ENCODE data around the gene ITPR3. TPM values are rescaled to one million over a fixed set of nuclear protein-coding genes. Genes with fewer than 3 reads are reported as not detected.

The ITPR3 gene
- polyA plus RNA-seq, 1 donor, result 49.6 TPM

DNA sequence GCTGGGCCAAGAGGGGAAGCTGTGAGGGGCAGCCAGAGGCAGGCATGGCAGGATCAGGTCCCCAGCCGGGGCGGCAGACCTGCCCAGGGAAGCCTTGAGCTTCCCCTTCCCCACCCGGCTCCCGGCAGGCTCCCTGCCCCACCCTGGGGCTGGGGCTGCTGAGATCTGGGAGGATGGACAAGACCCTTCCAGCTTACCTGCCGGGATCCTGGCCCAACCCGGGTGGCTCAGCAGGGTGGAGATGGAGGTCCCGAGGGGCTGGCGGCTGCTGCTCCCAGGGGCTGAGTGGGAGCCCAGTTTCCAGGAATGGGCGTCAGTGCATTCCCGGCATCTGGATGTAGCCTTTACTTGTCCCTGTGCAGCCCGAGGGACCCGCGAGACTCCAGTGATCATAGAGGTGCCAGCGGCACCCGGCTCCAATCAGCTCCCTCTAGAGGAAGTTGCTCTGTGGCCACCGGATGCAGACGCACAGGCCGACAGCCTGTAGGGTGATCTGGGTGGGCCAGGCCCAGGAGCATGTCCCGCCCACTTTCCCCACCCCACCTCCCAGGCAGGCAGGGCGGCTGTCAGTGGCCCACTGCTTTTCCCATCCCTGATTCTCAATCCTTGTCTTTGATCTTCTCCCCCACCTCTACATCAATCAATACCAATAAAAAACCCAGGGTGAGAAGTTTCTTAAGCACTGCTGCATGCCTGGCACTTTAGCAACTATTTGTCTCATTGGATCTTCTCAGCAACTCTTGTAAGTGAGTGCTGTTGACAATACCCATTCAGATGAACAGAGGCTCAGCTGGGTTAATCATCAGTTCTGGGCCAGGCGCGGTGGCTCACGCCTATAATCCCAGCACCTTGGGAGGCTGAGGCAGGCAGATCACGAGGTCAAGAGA is 41.1 kb upstream of the ITPR3 start, which contains the start of gene BAK1:
TSS of gene BAK1 (minus strand) at position 449 of the 887 bp plus-strand sequence. CDS start 2,672 bp downstream, outside the sequence.
- peak within 1 kb of the TSS; percentile 82 for H3K4me3 ChIP-seq (ENCODE audit: low read length)
- no CpG with 5 or more reads among the region's 24 CpGs for WGBS (ENCODE audit: insufficient coverage, low lambda C conversion rate)
- peaks cover 12% of the 10 kb centered on the region for H3K4me1 ChIP-seq (ENCODE audit: control insufficient read depth, insufficient read depth, low read length)
- H3K27me3 ChIP-seq (ENCODE audit: control insufficient read depth, insufficient read depth, low read length), result no peaks in the 10 kb centered on the region
- peaks cover 21% of the 10 kb centered on the region for H3K36me3 ChIP-seq (ENCODE audit: control insufficient read depth, insufficient read depth, low read length)
- H3K9me3 ChIP-seq (ENCODE audit: control insufficient read depth, low read depth, low read length), result no peaks in the 10 kb centered on the region
- peak within 1 kb of the TSS; percentile 88 for H3K27ac ChIP-seq (ENCODE audit: low read length)
- DNase-seq, result peak; percentile 94 to 95

DNA sequence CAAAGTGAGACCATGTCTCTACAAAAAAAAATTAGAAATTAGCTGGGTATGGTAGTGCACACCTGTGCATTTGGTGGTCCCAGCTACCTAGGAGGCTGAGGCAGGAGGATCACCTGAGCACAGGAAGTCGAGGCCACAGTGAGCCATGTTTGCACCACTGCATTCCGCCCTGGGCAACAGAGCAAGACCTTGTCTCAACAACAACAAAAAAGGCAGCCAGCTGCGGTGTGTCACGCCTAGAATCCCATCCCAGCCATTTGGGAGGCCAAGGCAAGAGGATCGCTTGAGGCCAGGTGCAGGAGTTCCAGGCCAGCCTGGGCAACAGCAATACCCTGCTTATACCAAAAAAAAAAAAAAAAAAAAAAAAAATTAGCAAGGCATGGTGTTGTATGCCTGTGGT is 39.9 kb upstream of the ITPR3 start:
- peaks cover 15% of the 10 kb centered on the region for H3K4me1 ChIP-seq (ENCODE audit: control insufficient read depth, insufficient read depth, low read length)
- DNase-seq, result no peak
- no CpG with 5 or more reads among the region's 5 CpGs for WGBS (ENCODE audit: insufficient coverage, low lambda C conversion rate)
- H3K27ac ChIP-seq (ENCODE audit: low read length), result no peak overlapping the region
- peaks cover 13% of the 10 kb centered on the region for H3K36me3 ChIP-seq (ENCODE audit: control insufficient read depth, insufficient read depth, low read length)
- H3K27me3 ChIP-seq (ENCODE audit: control insufficient read depth, insufficient read depth, low read length), result no peaks in the 10 kb centered on the region
- no peaks in the 10 kb centered on the region for H3K9me3 ChIP-seq (ENCODE audit: control insufficient read depth, low read depth, low read length)
- H3K4me3 ChIP-seq (ENCODE audit: low read length), result no peak overlapping the region

DNA sequence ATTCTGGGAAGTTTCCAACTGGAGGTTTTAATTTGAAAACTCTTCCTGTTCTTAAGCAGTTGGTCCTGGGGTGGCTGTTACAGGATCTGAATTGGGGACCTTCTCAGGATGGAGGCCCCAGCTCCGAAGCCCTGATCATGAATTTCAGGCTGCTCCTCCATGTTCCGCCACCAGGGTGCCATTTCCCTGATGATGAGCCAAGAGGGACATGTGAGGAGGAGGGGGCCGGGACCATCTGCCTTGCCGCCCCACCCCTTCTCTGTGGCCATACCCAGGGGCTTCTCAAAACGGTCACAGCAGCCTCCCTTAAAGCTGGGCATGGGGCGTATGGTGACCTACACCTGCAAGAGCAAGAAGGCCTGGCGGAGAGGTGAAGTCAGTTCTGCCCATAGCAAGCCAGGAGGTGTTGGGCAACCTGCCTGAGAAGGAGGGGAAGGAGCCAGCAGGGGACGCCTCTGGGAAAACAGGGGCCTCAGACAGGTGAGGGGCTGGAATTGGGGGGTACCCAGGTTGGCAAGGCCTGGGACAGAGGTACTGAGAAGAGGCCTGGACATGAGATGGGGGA is 37.4 kb upstream of the ITPR3 start:
- peak in 1 of 2 donors; percentile 3 for DNase-seq
- Histone ChIP-seq H3K27me3 (ENCODE audit: control insufficient read depth, insufficient read depth, low read length) (no peaks in the 10 kb centered on the region), H3K9me3 (ENCODE audit: control insufficient read depth, low read depth, low read length) (no peaks in the 10 kb centered on the region), H3K4me1 (ENCODE audit: control insufficient read depth, insufficient read depth, low read length) (peaks cover 14% of the 10 kb centered on the region), H3K4me3 (ENCODE audit: low read length) (no peak overlapping the region), H3K27ac (ENCODE audit: low read length) (no peak overlapping the region), H3K36me3 (ENCODE audit: control insufficient read depth, insufficient read depth, low read length) (no peaks in the 10 kb centered on the region)
- WGBS (ENCODE audit: insufficient coverage, low lambda C conversion rate), result 100% methylated on average over 1 of the region's 8 CpGs

DNA sequence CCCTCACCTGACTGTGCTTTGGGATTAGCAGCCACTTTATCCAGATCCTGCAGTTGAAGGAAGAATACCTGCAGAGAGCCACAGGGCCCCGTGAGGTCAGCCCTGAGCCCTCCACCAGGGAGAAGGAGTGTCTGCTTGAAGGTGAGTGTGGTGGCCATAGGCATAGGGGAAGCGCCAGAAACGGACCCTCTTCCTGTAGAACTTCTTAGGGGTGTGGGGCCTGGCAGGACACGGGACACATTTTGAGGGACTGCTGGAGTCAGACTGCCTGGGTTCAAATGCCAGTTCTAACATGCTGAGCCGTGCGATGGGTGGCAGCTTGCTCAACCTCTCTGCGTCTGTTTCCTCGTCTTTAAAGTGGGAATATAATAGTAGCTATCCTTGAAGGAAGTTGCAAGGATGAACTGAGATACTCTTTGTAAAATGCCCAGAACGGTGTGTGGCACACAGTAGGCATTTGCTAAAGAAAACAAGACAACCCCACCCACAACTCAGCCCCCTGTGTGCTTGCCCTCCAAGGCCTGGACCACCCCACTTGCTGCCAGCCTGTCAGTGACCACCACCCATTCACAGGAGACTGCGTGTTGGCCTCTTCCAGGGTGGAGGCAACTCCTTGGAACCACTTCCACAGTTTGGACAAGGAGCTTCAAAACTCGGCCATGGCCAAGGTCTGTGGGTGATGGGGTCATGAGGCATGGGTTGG is 36.3 kb upstream of the ITPR3 start:
- Histone ChIP-seq H3K36me3 (ENCODE audit: control insufficient read depth, insufficient read depth, low read length) (no peaks in the 10 kb centered on the region), H3K9me3 (ENCODE audit: control insufficient read depth, low read depth, low read length) (no peaks in the 10 kb centered on the region), H3K27ac (ENCODE audit: low read length) (no peak overlapping the region), H3K4me3 (ENCODE audit: low read length) (no peak overlapping the region), H3K27me3 (ENCODE audit: control insufficient read depth, insufficient read depth, low read length) (no peaks in the 10 kb centered on the region), H3K4me1 (ENCODE audit: control insufficient read depth, insufficient read depth, low read length) (peaks cover 17% of the 10 kb centered on the region)
- peak in 1 of 2 donors; percentile 1 for DNase-seq
- no CpG with 5 or more reads among the region's 11 CpGs for WGBS (ENCODE audit: insufficient coverage, low lambda C conversion rate)

DNA sequence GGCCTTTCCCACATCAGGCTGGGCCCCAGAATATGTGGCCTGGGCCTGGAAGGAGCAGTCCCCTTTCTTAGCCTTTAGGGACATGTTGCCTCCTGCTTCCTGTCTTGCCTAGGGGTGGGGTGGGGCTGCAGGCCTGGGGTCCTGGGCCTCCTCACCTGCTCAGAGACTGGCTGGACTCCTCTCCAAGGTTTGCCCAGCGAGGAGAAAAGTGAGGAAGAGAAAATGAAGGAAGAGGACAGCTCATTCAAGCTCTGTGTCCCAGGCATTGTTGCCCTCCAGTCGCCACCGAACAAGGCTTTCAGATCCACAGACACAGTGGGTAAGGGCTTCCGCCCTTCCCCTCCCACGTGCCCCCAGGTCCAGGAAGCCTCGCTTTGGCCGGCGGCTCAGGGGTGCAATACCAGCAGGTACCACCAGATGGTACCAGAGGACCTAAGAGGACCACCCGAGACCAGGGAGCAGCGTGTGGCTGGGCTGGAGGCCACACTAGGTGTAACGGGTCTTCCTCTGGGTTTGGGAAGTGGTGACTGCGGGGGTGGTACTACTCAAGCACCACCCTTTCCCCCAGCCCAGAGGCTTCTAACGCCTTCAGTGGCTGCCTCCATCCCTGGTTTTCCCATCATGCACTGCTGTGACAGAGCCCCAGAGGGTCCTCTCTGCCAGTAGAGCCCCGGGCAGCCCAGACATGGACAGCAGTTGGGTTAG is 35.6 kb upstream of the ITPR3 start:
- no peaks in the 10 kb centered on the region for H3K36me3 ChIP-seq (ENCODE audit: control insufficient read depth, insufficient read depth, low read length)
- no peaks in the 10 kb centered on the region for H3K27me3 ChIP-seq (ENCODE audit: control insufficient read depth, insufficient read depth, low read length)
- peaks cover 19% of the 10 kb centered on the region for H3K4me1 ChIP-seq (ENCODE audit: control insufficient read depth, insufficient read depth, low read length)
- H3K4me3 ChIP-seq (ENCODE audit: low read length), result no peak overlapping the region
- H3K9me3 ChIP-seq (ENCODE audit: control insufficient read depth, low read depth, low read length), result no peaks in the 10 kb centered on the region
- WGBS (ENCODE audit: insufficient coverage, low lambda C conversion rate), result no CpG with 5 or more reads among the region's 14 CpGs
- H3K27ac ChIP-seq (ENCODE audit: low read length), result no peak overlapping the region
- peak; percentile 66 to 68 for DNase-seq

DNA sequence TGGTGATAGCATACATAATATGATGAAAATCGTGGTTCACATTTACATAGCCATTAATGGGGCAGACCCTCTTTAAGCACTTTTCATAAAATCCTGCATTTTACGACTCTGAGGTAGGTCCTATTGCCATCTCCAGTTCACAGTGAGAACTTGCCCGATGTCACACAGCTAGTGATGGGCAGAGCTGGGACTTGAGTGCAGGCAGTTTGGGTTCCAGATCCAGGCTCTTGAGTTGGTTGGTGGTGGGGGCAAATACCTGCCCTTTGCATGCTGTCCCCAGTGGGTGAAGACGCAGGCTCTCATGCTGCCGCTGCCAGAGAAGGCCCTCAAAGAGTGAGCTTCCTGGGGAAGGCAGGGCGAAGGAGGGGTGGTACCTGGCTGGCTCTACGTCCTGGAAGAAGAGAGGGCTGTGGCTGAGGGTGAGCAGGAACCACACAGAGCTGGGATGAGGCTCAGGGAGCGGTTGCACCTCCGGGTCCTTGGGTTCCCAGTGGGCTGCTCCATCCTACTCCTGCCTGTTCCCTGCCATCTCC is 34.9 kb upstream of the ITPR3 start:
- H3K27me3 ChIP-seq (ENCODE audit: control insufficient read depth, insufficient read depth, low read length), result no peaks in the 10 kb centered on the region
- peaks cover 26% of the 10 kb centered on the region for H3K4me1 ChIP-seq (ENCODE audit: control insufficient read depth, insufficient read depth, low read length)
- H3K9me3 ChIP-seq (ENCODE audit: control insufficient read depth, low read depth, low read length), result no peaks in the 10 kb centered on the region
- DNase-seq, result peak in 1 of 2 donors; percentile 1
- WGBS (ENCODE audit: insufficient coverage, low lambda C conversion rate), result no CpG with 5 or more reads among the region's 9 CpGs
- no peak overlapping the region for H3K27ac ChIP-seq (ENCODE audit: low read length)
- H3K36me3 ChIP-seq (ENCODE audit: control insufficient read depth, insufficient read depth, low read length), result no peaks in the 10 kb centered on the region
- H3K4me3 ChIP-seq (ENCODE audit: low read length), result no peak overlapping the region

DNA sequence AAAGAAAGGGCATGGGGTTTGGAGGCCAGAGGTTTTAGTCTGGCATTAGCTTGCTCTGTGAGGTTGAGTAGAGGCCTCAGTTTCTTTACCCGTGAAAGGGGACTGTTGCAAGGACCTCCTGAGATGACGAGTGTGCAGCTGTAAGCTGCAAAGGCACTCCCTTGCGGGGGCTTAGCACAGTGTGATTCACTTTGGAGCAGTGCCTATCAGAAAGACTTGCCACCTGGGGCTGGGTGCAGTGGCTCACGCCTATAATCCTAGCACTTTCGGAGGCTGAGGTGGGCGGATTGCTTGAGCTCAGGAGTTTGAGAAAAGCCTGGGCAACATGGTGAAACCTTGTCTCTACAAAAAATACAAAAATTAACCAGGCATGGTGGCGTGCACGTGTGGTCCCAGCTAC is 33.6 kb upstream of the ITPR3 start:
- no CpG with 5 or more reads among the region's 8 CpGs for WGBS (ENCODE audit: insufficient coverage, low lambda C conversion rate)
- Histone ChIP-seq H3K27ac (ENCODE audit: low read length) (no peak overlapping the region), H3K27me3 (ENCODE audit: control insufficient read depth, insufficient read depth, low read length) (no peaks in the 10 kb centered on the region), H3K9me3 (ENCODE audit: control insufficient read depth, low read depth, low read length) (no peaks in the 10 kb centered on the region), H3K4me1 (ENCODE audit: control insufficient read depth, insufficient read depth, low read length) (peaks cover 34% of the 10 kb centered on the region), H3K4me3 (ENCODE audit: low read length) (no peak overlapping the region), H3K36me3 (ENCODE audit: control insufficient read depth, insufficient read depth, low read length) (no peaks in the 10 kb centered on the region)
- no peak for DNase-seq

DNA sequence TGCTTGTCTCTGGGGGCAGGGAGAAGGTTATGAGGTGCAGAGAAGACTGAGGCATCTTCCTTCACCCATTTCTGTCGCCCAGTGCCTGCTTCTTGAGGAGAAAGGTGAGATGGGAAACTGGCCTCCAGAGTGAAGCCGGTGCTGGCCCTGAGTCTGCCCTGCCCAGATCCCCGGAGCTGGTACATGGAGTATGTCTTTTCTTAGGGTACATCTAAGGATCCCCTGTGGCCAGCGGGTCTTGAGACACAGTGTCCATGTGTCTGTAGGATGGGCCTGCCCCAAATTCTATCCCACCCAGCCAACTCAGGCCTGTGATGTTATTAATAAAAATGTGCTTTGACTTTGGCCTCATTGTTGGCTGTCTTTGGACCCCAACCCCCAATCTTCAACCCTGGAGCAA is 32.2 kb upstream of the ITPR3 start:
- H3K27ac ChIP-seq (ENCODE audit: low read length), result peak overlapping the region; percentile 98
- WGBS (ENCODE audit: insufficient coverage, low lambda C conversion rate), result no CpG with 5 or more reads among the region's 4 CpGs
- H3K27me3 ChIP-seq (ENCODE audit: control insufficient read depth, insufficient read depth, low read length), result no peaks in the 10 kb centered on the region
- no peak overlapping the region for H3K4me3 ChIP-seq (ENCODE audit: low read length)
- DNase-seq, result no peak
- no peaks in the 10 kb centered on the region for H3K36me3 ChIP-seq (ENCODE audit: control insufficient read depth, insufficient read depth, low read length)
- H3K4me1 ChIP-seq (ENCODE audit: control insufficient read depth, insufficient read depth, low read length), result peaks cover 45% of the 10 kb centered on the region
- peaks cover 5% of the 10 kb centered on the region for H3K9me3 ChIP-seq (ENCODE audit: control insufficient read depth, low read depth, low read length)

DNA sequence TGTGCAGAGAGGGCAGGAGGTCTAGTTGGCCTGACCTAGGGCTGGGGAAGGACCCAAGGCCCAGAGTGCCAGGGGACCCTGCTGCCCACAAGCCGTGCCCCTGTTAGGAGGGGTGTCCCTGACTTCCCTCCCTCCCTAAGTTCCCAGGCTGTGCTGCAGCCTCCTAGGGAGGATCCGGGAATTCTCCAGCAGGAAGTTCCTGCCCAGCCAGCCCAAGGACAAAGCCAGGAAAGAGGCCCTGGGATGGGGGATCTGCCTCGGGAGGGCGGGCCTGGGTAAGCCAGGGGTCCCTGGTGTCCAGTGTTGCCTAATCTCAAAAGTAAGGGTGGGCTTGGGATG is 31.8 kb upstream of the ITPR3 start:
- WGBS (ENCODE audit: insufficient coverage, low lambda C conversion rate), result no CpG with 5 or more reads among the region's 4 CpGs
- no peak for DNase-seq

More for the DNA sequence above, 31.8 kb upstream of the ITPR3 start:
- Histone ChIP-seq H3K27ac (ENCODE audit: low read length) (peak overlapping the region; percentile 98), H3K4me1 (ENCODE audit: control insufficient read depth, insufficient read depth, low read length) (peaks cover 45% of the 10 kb centered on the region), H3K36me3 (ENCODE audit: control insufficient read depth, insufficient read depth, low read length) (no peaks in the 10 kb centered on the region), H3K9me3 (ENCODE audit: control insufficient read depth, low read depth, low read length) (peaks cover 5% of the 10 kb centered on the region), H3K4me3 (ENCODE audit: low read length) (no peak overlapping the region), H3K27me3 (ENCODE audit: control insufficient read depth, insufficient read depth, low read length) (no peaks in the 10 kb centered on the region)

Measured in large intestine (tissue), 3 donors.